Inferior parietal cortex (tissue), 1 donor: ENCODE results near the gene KAT2B.
A peak's percentile ranks its signal among the peaks of the same experiment; 100 is the strongest.
"Not testable (repeated sequence)": the region's sequence is repeated elsewhere in the genome, so short reads cannot be mapped to it uniquely, and the experiment has no call there.

Experiments
- DNase-seq: peaks from one replicate; pipeline ENCODE4 v3.0.0-alpha.2; 2016; ENCODE audit errors: extremely low spot score

The KAT2B gene

GRCh38 chr3:20039765-20040547, at the start of gene KAT2B:
Gene KAT2B (plus strand): TSS chr3:20040446. CDS start chr3:20040478, 32 bp downstream.
- peak; percentile 82 for DNase-seq

GRCh38 chr3:19994796-19995195, 45.5 kb upstream of the KAT2B start:
- DNase-seq: no peak

DNA sequence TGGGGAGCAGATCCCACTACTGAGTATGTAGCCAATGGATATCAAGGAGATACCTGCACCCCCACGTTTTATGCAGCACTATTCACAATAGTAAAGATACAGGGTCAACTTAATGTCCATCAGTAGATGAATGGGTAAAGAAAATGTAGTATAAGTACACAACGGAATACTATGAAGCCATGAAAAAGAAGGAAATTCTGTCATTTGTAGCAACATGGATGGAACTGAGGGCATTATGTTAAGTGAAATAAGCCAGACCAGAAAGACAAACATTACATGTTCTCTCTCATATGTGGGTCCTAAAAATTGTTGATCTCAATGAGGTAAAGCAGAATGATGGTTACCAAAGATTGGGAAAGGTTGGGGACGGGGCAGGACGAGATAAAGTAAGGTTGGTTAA, 42.7 kb upstream of the KAT2B start:
- DNase-seq: no peak

GRCh38 chr3:20001932-20002331, 38.3 kb upstream of the KAT2B start:
- DNase-seq: no peak

DNA sequence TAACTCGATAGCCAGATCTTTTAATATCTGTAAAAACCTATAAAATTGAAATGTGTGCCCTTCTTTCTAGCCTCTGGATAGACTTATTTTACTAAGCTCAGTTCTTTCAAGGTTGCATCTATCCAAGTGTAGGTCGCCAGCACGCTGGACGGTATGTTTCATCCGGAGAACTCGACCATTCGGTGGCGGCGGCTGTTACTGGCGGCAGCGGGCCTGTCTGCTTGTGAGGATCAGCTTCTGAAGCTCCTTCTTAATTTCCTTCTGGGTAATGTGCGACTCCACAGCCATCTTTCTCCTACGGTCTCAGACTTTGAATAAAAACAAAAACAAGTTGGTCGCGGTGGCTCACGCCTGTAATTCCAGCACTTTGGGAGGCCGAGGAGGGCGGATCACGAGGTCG, 32.3 kb upstream of the KAT2B start:
- no peak for DNase-seq

- DNase-seq: no peak
These were observed 31.6 kb upstream of the KAT2B start for GRCh38 chr3:20008646-20009045.

DNA sequence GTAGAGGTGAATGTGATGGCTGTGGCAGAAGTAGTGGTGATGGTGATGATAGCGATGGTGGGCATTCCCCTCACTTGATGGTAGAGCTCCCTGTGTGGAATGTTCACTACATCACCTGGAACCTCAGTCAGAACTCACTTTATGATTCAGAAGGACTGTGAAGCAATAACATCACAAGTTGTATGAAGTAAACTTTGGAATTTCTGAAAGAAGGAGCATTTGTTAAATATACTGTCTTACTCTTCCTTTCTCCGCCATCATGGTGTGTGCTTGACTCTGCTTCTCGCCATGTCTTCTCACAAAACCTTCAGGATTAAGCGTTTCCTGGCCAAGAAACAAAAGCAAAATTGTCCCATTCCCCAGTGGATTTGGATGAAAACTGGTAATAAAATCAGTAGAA, 28.1 kb upstream of the KAT2B start, which contains the start of gene PP2D1:
Gene PP2D1 (minus strand): TSS at position 101 of the 400 bp plus-strand sequence. CDS start 192 bp downstream, outside the sequence.
- no peak for DNase-seq

GRCh38 chr3:20013396-20013795, 26.9 kb upstream of the KAT2B start:
- no peak for DNase-seq

GRCh38 chr3:20015525-20015924, 24.7 kb upstream of the KAT2B start:
- no peak for DNase-seq

DNA sequence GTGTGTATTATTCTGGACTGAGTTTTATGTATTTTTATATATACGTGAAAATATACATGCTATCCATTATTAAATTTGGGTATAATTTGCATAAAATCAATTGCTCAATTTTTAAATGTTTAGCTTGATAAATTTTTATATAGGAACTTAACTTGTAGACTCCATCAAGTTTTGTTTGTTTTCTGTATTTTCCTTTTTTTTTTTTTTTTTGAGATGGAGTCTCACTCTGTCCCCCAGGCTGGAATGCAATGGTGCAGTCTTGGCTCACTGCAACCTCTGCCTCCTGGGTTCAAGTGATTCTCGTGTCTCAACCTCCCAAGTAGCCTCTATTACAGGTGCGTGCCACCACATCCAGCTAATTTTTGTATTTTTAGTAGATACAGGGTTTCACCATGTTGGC, 24.2 kb upstream of the KAT2B start:
- DNase-seq: not testable (repeated sequence)

DNA sequence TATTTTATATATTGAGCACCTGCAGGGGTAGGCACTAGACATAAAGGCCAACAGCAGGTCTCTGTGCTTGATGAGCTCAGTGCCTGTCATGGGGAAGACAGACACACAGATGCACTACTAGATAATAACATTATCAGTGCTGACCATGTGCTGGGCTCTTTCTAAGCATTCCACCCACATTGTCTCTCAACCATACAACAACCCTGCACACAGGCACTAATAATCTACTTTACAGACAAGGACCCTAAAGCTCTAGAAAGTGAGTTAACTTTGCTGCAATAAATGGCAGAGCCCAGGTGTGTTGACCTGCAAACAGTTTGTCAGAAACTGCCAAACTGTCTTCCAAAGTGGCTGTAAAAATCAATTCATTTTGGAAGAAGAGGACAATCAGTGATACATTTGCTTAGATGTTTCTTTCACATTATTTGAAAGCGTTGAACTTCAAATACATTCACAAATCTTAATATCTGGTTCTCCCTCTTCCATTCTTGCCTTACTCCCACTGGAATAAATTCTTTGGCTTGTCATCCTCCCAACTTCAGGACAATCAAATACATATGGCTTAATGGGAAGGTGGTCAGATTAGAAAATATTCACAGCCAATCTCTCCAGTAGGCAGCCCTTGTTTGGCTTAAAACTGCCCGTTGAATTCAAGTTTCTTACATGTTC, 17.2 kb upstream of the KAT2B start:
- DNase-seq: no peak

DNA sequence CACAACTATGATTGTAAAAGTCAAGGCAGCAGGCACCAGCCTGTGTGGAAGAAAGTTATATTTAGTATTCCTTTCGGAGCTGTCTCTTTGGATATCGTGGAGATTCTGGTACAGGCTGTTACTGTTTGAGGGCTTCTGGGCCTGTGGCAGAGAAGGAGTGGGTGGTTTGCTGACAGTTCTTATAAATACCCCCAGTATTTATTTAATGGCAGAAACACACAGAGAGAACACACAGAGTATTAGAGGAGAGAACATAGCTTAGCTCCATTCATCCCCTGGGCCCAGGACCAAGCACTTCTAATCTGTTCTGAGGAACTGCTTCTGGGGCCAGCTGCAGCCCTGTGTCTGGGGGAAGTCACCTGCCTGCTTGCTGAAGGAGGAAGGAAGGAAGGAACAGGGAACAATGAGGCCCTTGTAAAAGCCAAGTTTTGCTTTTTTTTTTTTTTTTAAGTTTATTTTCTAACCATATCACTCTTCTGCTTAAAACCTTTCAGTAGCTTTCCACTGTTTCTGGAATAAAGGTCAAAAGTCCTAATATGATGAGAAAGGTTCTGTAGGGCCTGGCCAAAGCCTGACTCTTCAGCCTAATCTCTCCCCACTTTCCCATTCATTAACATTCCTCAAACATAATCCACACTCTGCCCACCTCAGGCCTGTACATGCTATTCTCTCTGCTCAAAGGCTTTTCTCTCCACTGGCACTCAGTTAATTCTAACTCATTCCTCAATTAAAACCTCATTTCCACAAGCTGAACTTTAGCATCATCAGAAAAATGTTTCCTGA, 16.4 kb upstream of the KAT2B start:
- DNase-seq: peak; percentile 40

GRCh38 chr3:20027136-20027535, 13.1 kb upstream of the KAT2B start:
- no peak for DNase-seq

DNA sequence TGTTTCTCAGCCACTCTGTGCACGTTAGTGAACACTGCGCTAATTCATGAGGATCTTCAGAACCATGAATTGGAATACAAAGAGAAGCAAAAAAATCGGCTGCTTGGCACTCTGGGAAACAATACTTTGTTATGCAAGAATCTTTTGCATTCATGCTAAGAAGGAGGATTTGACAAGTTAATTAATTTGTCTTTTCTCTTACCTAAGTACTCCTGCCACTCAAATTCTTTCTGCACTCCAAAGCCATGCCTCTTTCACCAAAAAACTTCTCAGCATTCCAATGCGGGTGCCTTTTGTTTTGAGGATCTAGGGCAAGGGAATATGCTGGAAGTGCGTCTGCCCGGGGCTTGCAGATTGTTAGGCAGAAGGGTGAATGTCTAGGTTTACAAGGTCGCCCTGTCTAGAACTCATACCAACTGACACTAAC, 11.3 kb upstream of the KAT2B start:
- no peak for DNase-seq

- not testable (repeated sequence) for DNase-seq
These were observed 8.3 kb upstream of the KAT2B start for GRCh38 chr3:20031939-20032338.

- no peak for DNase-seq
These were observed 5.2 kb upstream of the KAT2B start for GRCh38 chr3:20035019-20035418.

DNA sequence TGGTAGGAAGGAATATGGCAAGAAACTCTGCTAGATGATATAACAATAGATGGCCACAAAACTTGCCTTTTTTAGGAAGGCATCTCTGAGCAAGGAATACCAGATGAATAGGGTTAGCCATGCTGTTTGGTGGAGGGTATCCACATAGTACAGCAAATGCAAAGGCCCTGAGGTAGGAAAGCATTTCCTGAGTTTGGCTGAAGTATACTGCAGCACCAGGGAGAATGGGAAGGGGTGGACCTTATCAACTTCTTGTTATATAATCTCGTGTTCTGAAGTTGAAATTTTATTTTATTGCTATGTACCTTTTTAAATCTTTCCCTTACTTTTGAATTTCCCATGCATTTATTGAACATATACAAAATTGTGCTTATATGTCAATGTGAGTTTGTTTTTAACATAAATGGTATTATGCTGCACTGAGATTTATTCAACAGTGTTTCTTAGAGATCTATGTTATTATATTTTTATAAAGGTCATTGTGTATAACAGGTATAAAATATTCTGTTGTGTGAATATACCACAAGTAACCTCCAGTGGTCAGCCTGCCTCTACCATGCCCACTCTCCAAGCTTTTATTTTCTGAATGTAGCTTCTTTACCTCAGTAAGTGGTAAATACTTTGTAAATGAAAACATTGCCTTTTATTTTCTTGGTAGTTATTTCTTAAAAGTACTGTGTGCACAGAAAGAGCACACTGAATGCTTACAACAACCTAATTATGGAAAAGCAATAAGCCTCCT, 2.8 kb upstream of the KAT2B start:
- DNase-seq: no peak

- peak; percentile 53 for DNase-seq
These were observed 1.4 kb upstream of the KAT2B start for GRCh38 chr3:20038699-20039465.

GRCh38 chr3:20039466-20039764, 831 bp upstream of the KAT2B start:
- no peak for DNase-seq

- peak; percentile 81 for DNase-seq
These were observed 426 bp downstream of the KAT2B start for GRCh38 chr3:20040548-20041196.
